ENCODE results near the gene LPAR5. TPM values are rescaled to one million over a fixed set of nuclear protein-coding genes. Genes with fewer than 3 reads are reported as not detected.

LPAR5 gene
- total RNA-seq, 4 donors from 2014 or later, result 27.9 to 50.1 (median 30.2) TPM

GRCh38 chr12:6631549-6631961 lies 4.2 kb downstream of the LPAR5 start:
- in situ Hi-C loops (cut with MboI; ENCODE audit: low pct_ligation_motif_present in 1 of 4, low pct_unique_long_range_greater_than_20kb in 1 of 4, low sequenced_read_pairs in 3 of 4), result no loop called here
- DNase-seq, result peak; percentile 87

DNA sequence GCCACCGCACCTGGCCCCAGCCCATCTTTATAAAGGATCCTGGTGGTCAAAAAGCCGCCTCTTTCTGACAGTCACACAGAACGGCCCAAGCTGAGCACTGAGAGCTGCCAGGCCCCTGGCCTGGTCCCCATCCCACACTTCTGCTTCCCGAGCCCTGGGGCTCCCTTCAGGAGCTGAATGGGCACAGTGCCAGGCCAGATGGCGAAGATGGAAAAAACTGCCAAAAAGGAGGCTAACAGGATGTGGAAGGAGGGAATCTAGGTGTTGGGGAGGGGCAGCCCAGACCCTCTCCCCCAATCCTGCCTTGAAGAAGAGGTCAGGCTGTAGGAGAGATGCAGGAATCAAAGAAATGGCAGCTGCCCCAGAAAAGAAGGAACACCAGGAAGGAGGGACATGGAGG lies 5.0 kb downstream of the LPAR5 start:
- Histone ChIP-seq H3K9me3 (no peaks in the 10 kb centered on the region), H3K27ac (peak overlapping the region; percentile 78 to 93 (median 86)), H3K27me3 (no peaks in the 10 kb centered on the region), H3K36me3 (no peaks in the 10 kb centered on the region), H3K4me1 (peaks cover 0 to 41% (median 34%) of the 10 kb centered on the region in 4 donors), H3K4me3 (peak overlapping the region in 3 of 4 donors; percentile 3 to 30 (median 16))
- TF ChIP-seq CTCF (IDR thresholded peaks at IDR 0.05), result no peak
- no peak for TF ChIP-seq EP300 (IDR thresholded peaks at IDR 0.05; ENCODE audit: low read depth)
- TF ChIP-seq POLR2A (IDR thresholded peaks at IDR 0.05), result no peak
- no peak for TF ChIP-seq POLR2AphosphoS5 (IDR thresholded peaks at IDR 0.05)
- 0 to 55% methylated on average over 1 to 5 of the region's 5 CpGs for WGBS, 2 donors (ENCODE audit: low coverage in 1 of 2)
- intact Hi-C loops (cut with DNase I; ENCODE audit: low total_unique reads) (no loop called here), in situ Hi-C loops (cut with MboI; ENCODE audit: low pct_ligation_motif_present in 1 of 4, low pct_unique_long_range_greater_than_20kb in 1 of 4, low sequenced_read_pairs in 3 of 4) (no loop called here)
- no peak for DNase-seq

More at GRCh38 chr12:6631549-6631961, 4.2 kb downstream of the LPAR5 start:
- Histone ChIP-seq H3K36me3 (no peaks in the 10 kb centered on the region), H3K4me3 (peak overlapping the region in 3 of 4 donors; percentile 3 to 30 (median 16)), H3K4me1 (peaks cover 0 to 48% (median 41%) of the 10 kb centered on the region in 4 donors), H3K27me3 (no peaks in the 10 kb centered on the region), H3K27ac (peak overlapping the region; percentile 78 to 93 (median 86)), H3K9me3 (no peaks in the 10 kb centered on the region)
- WGBS, 2 donors (ENCODE audit: low coverage in 1 of 2), result 42 to 90% methylated on average over 2 to 3 of the region's 3 CpGs
- TF ChIP-seq POLR2A (IDR thresholded peaks at IDR 0.05), result peak; percentile 95
- no peak for TF ChIP-seq EP300 (IDR thresholded peaks at IDR 0.05; ENCODE audit: low read depth)
- TF ChIP-seq POLR2AphosphoS5 (IDR thresholded peaks at IDR 0.05), result peak; percentile 78 to 93 (median 90)
- no peak for TF ChIP-seq CTCF (IDR thresholded peaks at IDR 0.05)
- intact Hi-C loops (cut with DNase I; ENCODE audit: low total_unique reads), result no loop called here

GRCh38 chr12:6627616-6628015 lies 8.1 kb downstream of the LPAR5 start:
- in situ Hi-C loops (cut with MboI; ENCODE audit: low pct_ligation_motif_present in 1 of 4, low pct_unique_long_range_greater_than_20kb in 1 of 4, low sequenced_read_pairs in 3 of 4), result no loop called here
- no peak for DNase-seq
- H3K4me3 ChIP-seq, result peak overlapping the region in 2 of 4 donors; percentile 8 to 21
- 33 to 58% methylated on average over 7 of the region's 7 CpGs for WGBS, 2 donors (ENCODE audit: low coverage in 1 of 2)
- no peaks in the 10 kb centered on the region for H3K36me3 ChIP-seq
- H3K4me1 ChIP-seq, result peaks cover 0 to 19% (median 15%) of the 10 kb centered on the region in 4 donors
- H3K9me3 ChIP-seq, result no peaks in the 10 kb centered on the region
- H3K27ac ChIP-seq, result peak overlapping the region in 1 of 4 donors; percentile 6
- TF ChIP-seq POLR2A (IDR thresholded peaks at IDR 0.05) (no peak), CTCF (IDR thresholded peaks at IDR 0.05) (no peak), POLR2AphosphoS5 (IDR thresholded peaks at IDR 0.05) (no peak), EP300 (IDR thresholded peaks at IDR 0.05; ENCODE audit: low read depth) (no peak)
- H3K27me3 ChIP-seq, result no peaks in the 10 kb centered on the region
- intact Hi-C loops (cut with DNase I; ENCODE audit: low total_unique reads), result no loop called here

GRCh38 chr12:6626654-6627283 lies 9.0 kb downstream of the LPAR5 start:
- peaks cover 0 to 10% (median 7%) of the 10 kb centered on the region in 4 donors for H3K4me1 ChIP-seq
- H3K27ac ChIP-seq, result no peak overlapping the region
- 76 to 85% methylated on average over 6 to 8 of the region's 8 CpGs for WGBS, 2 donors (ENCODE audit: low coverage in 1 of 2)
- in situ Hi-C loops (cut with MboI; ENCODE audit: low pct_ligation_motif_present in 1 of 4, low pct_unique_long_range_greater_than_20kb in 1 of 4, low sequenced_read_pairs in 3 of 4) (no loop called here), intact Hi-C loops (cut with DNase I; ENCODE audit: low total_unique reads) (no loop called here)
- no peaks in the 10 kb centered on the region for H3K36me3 ChIP-seq
- no peak overlapping the region for H3K4me3 ChIP-seq
- H3K27me3 ChIP-seq, result no peaks in the 10 kb centered on the region
- no peak for TF ChIP-seq POLR2AphosphoS5 (IDR thresholded peaks at IDR 0.05)
- TF ChIP-seq CTCF (IDR thresholded peaks at IDR 0.05), result no peak
- TF ChIP-seq POLR2A (IDR thresholded peaks at IDR 0.05), result no peak
- no peak for TF ChIP-seq EP300 (IDR thresholded peaks at IDR 0.05; ENCODE audit: low read depth)
- H3K9me3 ChIP-seq, result no peaks in the 10 kb centered on the region
- DNase-seq, result no peak

Measured in transverse colon (tissue), 4 donors.